DMS153 treated with DMSO at 0.1 percent for 48 hours (cell line): ENCODE results near the gene CNKSR3.
"Not testable (repeated sequence)": the region's sequence is repeated elsewhere in the genome, so short reads cannot be mapped to it uniquely, and the experiment has no call there.

Experiments
- DNase-seq: peaks from one replicate; lab custom pipeline; 2025; ENCODE audit not compliant: unreplicated experiment; lab: John Stamatoyannopoulos, UW

The CNKSR3 gene

GRCh38 chr6:154529957-154530356 lies 19.5 kb upstream of the CNKSR3 start:
- DNase-seq, result no peak

- no peak for DNase-seq
Observed at GRCh38 chr6:154528310-154528915, 17.9 kb upstream of the CNKSR3 start.

GRCh38 chr6:154526996-154527395 lies 16.5 kb upstream of the CNKSR3 start:
- DNase-seq, result no peak

GRCh38 chr6:154522576-154522975 lies 12.1 kb upstream of the CNKSR3 start:
- no peak for DNase-seq

- DNase-seq, result no peak
Observed at GRCh38 chr6:154521412-154521811, 10.9 kb upstream of the CNKSR3 start.

GRCh38 chr6:154520280-154520679 lies 9.8 kb upstream of the CNKSR3 start:
- DNase-seq, result no peak

GRCh38 chr6:154518396-154518795 lies 7.9 kb upstream of the CNKSR3 start:
- no peak for DNase-seq

- no peak for DNase-seq
Observed at GRCh38 chr6:154516276-154516675, 5.8 kb upstream of the CNKSR3 start.

GRCh38 chr6:154515826-154516225 lies 5.3 kb upstream of the CNKSR3 start:
- no peak for DNase-seq

GRCh38 chr6:154515076-154515475 lies 4.6 kb upstream of the CNKSR3 start:
- not testable (repeated sequence) for DNase-seq

- DNase-seq, result no peak
Observed at GRCh38 chr6:154514481-154514880, 4.0 kb upstream of the CNKSR3 start.

- DNase-seq, result no peak
Observed at GRCh38 chr6:154513601-154514320, 3.3 kb upstream of the CNKSR3 start.

GRCh38 chr6:154512201-154512600 lies 1.7 kb upstream of the CNKSR3 start:
- DNase-seq, result no peak

GRCh38 chr6:154511791-154512190 lies 1.3 kb upstream of the CNKSR3 start:
- DNase-seq, result no peak

- DNase-seq, result no peak
Observed at GRCh38 chr6:154509421-154510143, 903 bp downstream of the CNKSR3 start.

- DNase-seq, result no peak
Observed at GRCh38 chr6:154508573-154509375, 1.7 kb downstream of the CNKSR3 start.

- DNase-seq, result no peak
Observed at GRCh38 chr6:154506991-154507898, 3.2 kb downstream of the CNKSR3 start.

- no peak for DNase-seq
Observed at GRCh38 chr6:154506582-154506981, 3.9 kb downstream of the CNKSR3 start.

GRCh38 chr6:154506108-154506507 lies 4.4 kb downstream of the CNKSR3 start:
- no peak for DNase-seq

- no peak for DNase-seq
Observed at GRCh38 chr6:154504865-154505449, 5.5 kb downstream of the CNKSR3 start.
